ENCODE data around the gene STRBP.

STRBP gene

GRCh38 chr9:123132696-123133095 is 135.7 kb downstream of the STRBP start:
- no peak for DNase-seq (ENCODE audit: low read depth)
- H3K4me3 ChIP-seq (ENCODE audit: low read depth, low read length), result no peak overlapping the region
- no peak for TF ChIP-seq MAX (IDR thresholded peaks at IDR 0.05; ENCODE audit: low read depth, low read length)
- no peak for TF ChIP-seq MYC (IDR thresholded peaks at IDR 0.05; ENCODE audit: low read depth, low read length)
- no peak for TF ChIP-seq POLR2A (IDR thresholded peaks at IDR 0.05; ENCODE audit: extremely low read depth, insufficient read length)
- TF ChIP-seq, protein P1, sequence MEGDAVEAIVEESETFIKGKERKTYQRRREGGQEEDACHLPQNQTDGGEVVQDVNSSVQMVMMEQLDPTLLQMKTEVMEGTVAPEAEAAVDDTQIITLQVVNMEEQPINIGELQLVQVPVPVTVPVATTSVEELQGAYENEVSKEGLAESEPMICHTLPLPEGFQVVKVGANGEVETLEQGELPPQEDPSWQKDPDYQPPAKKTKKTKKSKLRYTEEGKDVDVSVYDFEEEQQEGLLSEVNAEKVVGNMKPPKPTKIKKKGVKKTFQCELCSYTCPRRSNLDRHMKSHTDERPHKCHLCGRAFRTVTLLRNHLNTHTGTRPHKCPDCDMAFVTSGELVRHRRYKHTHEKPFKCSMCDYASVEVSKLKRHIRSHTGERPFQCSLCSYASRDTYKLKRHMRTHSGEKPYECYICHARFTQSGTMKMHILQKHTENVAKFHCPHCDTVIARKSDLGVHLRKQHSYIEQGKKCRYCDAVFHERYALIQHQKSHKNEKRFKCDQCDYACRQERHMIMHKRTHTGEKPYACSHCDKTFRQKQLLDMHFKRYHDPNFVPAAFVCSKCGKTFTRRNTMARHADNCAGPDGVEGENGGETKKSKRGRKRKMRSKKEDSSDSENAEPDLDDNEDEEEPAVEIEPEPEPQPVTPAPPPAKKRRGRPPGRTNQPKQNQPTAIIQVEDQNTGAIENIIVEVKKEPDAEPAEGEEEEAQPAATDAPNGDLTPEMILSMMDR (IDR thresholded peaks at IDR 0.05; ENCODE audit: low read depth, low read length), result no peak

DNA sequence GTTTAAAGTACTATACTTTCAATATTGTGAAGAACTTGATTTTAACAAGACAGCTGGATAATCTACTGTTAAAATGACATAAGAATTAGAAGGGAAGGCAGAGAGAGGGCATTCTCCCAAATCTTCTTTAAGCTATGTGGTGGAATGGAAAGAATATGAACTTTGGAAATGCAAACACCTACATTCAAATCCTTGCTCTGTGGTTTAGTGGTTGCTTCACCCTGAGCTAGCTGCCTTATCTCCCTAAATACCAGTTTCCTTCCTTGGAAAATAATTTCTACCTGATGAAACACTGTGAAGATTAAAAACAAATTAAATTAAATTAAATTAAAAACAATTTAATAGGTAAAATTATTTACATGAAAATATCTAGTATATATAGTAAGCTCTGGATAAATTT is 136.4 kb downstream of the STRBP start:
- no peak for DNase-seq (ENCODE audit: low read depth)
- H3K4me3 ChIP-seq (ENCODE audit: low read depth, low read length), result no peak overlapping the region
- no peak for TF ChIP-seq POLR2A (IDR thresholded peaks at IDR 0.05; ENCODE audit: extremely low read depth, insufficient read length)
- no peak for TF ChIP-seq MAX (IDR thresholded peaks at IDR 0.05; ENCODE audit: low read depth, low read length)
- TF ChIP-seq, protein P1 (IDR thresholded peaks at IDR 0.05; ENCODE audit: low read depth, low read length), result no peak
- TF ChIP-seq MYC (IDR thresholded peaks at IDR 0.05; ENCODE audit: low read depth, low read length), result no peak

DNA sequence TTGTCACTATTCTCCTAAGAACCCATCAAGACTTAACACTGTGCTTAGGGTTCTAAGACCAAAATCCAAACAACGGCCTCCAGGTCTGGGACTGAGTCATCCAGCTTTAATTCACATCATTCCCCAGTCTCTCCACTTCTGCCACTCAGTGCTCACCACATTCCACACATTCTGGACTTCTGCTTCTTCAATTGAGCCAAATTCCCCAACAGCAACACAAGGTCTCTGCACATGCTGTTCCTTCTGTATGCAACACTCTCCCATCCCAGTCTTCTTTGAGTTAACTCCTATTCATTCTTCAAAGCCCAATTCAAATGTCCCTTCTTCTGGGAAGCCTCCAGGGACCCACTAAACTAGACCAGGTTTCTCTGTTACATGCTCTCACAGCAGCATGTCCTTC is 137.1 kb downstream of the STRBP start:
- no peak for DNase-seq (ENCODE audit: low read depth)

GRCh38 chr9:123129423-123129822 is 139.0 kb downstream of the STRBP start:
- TF ChIP-seq MYC (IDR thresholded peaks at IDR 0.05; ENCODE audit: low read depth, low read length) (no peak), MAX (IDR thresholded peaks at IDR 0.05; ENCODE audit: low read depth, low read length) (no peak), POLR2A (IDR thresholded peaks at IDR 0.05; ENCODE audit: extremely low read depth, insufficient read length) (no peak)
- TF ChIP-seq, protein P1 (IDR thresholded peaks at IDR 0.05; ENCODE audit: low read depth, low read length), result no peak
- H3K4me3 ChIP-seq (ENCODE audit: low read depth, low read length), result no peak overlapping the region
- no peak for DNase-seq (ENCODE audit: low read depth)

More for the DNA sequence above, 137.1 kb downstream of the STRBP start:
- TF ChIP-seq MYC (IDR thresholded peaks at IDR 0.05; ENCODE audit: low read depth, low read length) (no peak), POLR2A (IDR thresholded peaks at IDR 0.05; ENCODE audit: extremely low read depth, insufficient read length) (no peak), MAX (IDR thresholded peaks at IDR 0.05; ENCODE audit: low read depth, low read length) (no peak)
- TF ChIP-seq, protein P1 (IDR thresholded peaks at IDR 0.05; ENCODE audit: low read depth, low read length), result no peak
- H3K4me3 ChIP-seq (ENCODE audit: low read depth, low read length), result no peak overlapping the region

DNA sequence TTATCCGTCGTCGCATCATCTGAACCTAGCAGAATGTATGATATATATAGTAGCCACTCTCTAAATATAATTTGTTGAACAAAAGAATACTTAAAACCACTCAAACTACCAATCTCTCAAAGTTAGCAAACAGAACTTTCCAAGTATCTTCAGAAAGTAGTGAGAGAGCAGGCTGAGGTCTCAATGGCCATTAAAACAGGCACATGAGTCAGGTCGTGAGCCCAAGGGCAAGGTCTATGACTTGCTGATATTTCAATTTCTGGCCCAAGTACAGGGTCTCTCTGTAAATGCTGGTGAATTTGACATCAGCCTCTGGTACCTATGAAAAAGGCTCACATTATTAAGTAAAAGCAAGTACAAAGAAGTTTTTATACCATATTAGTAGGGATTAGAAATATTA is 139.8 kb downstream of the STRBP start:
- no peak for DNase-seq (ENCODE audit: low read depth)
- TF ChIP-seq POLR2A (IDR thresholded peaks at IDR 0.05; ENCODE audit: extremely low read depth, insufficient read length) (no peak), MYC (IDR thresholded peaks at IDR 0.05; ENCODE audit: low read depth, low read length) (no peak), MAX (IDR thresholded peaks at IDR 0.05; ENCODE audit: low read depth, low read length) (no peak)
- TF ChIP-seq, protein P1 (IDR thresholded peaks at IDR 0.05; ENCODE audit: low read depth, low read length), result no peak
- H3K4me3 ChIP-seq (ENCODE audit: low read depth, low read length), result no peak overlapping the region
